Renal cortical epithelial cell (primary cell): ENCODE data around the gene TNFRSF13B. TPM values are rescaled to one million over a fixed set of nuclear protein-coding genes. Genes with fewer than 3 reads are reported as not detected.
A peak's percentile ranks its signal among the peaks of the same experiment; 100 is the strongest.
"Not testable (repeated sequence)": the region's sequence is repeated elsewhere in the genome, so short reads cannot be mapped to it uniquely, and the experiment has no call there.

ENCODE experiments used
- DNase-seq: peaks from one replicate; pipeline ENCODE4 v3.0.0-alpha.2; 2011; ENCODE audit warnings: low read depth
- total RNA-seq: library from RNA; depleted of rRNA; stranded (reverse); fragments of >200 nt; gene quantifications from 2 replicates; pipeline ENCODE4 v1.2.3, GENCODE V29; 2014

The TNFRSF13B gene
- total RNA-seq, 1 donor from 2014 or later = not detected

DNA sequence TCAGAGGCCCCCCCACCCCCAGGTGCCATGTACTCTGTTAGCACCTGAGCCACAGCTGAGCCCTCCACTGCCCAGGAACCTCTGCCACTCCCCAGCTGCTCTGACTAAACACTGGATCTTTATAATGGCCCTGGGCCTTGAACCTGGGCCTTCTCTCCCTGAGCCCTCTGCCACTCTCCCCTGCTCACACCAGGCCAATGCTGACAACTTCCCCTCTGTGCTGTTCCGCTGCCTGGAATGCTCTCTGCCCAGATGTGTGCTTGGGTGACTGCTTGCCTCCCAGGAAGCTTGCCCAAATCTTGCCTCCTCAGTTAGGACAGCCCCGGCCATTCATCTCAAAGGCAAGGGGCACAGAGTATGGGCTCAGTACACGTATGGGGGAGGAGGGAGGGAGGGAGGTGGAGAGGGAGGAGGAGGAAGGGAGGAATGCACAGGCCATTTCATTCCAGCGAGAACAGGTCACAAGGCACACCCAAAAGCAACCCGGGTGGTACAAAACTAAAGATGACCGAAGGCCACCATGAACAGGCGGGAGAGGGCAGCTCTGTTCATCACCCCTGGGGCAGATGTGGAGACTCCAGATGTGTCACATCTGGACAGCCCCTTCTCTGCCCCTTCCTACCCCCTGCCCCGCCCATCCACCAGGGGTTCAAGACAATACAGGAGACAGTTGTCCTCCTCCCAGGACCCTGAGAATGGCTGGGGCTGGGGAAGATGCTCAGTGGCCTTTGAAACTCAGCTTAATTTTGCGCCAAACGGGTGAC lies 15.3 kb upstream of the TNFRSF13B start:
- no peak for DNase-seq

DNA sequence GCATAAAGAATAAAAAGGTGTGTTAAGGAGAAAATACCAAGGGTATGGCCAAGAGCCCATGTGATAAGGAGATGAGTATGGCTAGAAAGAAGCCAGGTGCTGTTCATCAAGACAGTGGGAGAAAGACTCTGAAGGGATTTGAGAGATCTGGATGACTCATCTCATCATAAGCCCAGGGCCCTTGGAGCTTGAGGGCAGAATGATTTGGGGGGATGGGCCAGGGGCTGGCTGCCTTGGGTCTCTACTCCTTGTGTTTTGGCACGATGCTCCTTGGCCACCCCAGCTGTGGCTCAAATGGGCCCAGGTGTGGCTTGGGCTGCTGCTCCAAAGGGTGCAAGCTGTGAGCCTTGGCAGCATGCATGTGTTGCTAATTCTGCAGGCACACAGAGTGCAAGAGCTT lies 14.5 kb upstream of the TNFRSF13B start:
- DNase-seq = no peak

DNA sequence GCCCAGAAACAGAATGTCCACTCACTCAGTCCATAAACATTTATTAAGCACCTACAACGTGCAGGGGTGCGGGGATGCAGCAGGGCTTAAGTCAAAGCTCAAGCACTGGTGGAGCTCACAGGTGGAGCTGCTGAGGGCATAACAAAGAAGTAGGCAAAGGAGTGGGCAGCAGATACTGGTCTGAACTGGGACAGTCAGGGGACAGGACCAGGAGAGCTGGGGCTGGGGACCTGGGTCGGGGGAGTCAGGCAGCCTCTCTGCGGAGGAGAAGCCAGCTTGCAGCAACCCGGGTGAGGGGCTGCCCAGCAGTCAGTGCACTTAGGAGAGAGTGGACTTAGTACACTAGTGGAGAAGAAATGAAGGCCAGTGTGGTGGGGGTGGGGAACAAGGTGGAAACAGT lies 10.0 kb upstream of the TNFRSF13B start:
- DNase-seq = no peak

DNA sequence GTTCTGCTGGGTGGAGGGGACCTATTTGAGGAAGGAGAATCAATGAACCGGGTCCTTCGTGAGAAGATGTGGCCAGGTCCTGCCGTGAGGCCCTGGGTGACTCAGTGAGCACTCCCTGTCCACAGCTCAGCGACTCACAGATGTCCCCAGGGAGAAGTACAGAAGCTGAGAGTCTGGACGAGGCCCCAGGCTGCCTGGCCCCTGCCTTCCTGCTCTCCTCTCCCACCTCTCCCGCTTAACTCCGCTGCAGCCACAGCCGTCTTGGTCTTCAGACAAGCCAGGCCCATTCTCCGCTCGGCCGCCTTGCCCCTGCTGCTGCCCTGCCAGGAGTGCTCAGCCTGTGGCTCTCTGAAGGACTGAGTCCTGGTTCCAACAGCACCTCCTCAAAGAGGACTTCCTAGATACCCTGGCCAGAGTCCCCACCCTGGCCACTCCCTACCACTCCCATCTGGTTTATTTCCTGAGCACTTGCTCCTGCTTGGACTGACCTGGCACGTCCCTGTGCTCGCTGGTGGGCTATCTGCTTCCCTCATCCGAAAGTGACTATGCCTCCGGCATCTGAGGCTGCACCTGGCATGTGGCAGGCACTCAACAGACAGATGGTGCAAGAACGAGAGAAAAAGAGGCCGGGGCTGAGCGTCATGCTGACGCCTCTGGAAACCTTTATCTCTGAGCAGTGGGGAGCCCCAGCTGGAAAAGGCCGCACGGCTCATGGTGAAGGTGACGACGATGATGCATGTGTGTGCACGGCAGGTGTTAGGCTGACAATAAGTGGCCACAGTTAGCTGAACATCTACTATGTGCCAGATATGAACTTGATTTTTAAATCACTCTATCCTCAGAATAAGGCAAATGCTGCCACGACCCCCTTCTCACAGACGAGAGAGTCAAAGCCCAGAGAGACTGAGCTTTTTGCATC lies 9.2 kb upstream of the TNFRSF13B start:
- DNase-seq = peak; percentile 50

DNA sequence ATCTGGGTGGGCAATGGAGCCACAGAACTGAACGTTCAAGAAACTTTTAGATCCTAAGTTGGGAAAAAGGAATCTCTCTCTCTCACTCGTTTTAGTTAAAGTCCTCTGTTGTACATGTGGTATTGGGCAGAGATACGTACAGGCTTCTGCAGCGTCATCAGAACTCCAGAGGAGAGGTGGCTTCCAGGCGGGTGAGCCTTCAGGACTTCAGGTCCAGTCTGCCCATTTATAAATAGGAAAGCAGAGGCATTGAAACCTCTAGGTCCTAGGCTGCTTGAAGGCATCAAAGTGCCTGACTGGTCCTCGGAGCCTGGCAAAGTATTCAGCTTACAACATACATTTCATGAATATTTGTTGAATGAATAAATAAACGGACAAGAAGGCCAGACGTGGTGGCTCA lies 8.1 kb upstream of the TNFRSF13B start:
- no peak for DNase-seq

DNA sequence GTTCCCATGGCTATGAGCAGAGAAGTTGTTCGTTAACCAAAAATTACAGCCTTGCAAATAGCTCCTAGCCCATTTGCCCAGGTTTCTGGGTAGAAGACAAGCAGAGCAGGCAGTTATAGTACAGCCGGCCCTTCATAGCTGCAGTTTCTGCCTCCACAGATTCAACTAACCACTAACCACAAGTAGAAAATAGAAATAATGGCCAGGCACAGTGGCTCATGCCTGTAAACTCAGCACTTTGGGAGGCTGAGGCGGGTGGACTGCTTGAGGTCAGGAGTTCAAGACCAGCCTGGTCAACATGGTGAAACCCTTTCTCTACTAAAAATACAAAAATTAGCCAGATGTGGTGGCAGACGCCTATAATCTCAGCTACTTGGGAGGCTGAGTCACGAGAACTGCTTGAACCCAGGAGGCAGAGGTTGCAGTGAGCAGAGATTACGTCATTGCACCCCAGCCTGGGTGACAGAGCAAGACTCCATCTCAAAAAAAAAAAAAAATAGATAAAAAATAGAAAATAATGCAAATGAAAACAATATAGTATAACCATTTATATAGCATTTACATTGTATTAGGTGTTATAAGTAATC lies 7.4 kb upstream of the TNFRSF13B start:
- DNase-seq = not testable (repeated sequence)

DNA sequence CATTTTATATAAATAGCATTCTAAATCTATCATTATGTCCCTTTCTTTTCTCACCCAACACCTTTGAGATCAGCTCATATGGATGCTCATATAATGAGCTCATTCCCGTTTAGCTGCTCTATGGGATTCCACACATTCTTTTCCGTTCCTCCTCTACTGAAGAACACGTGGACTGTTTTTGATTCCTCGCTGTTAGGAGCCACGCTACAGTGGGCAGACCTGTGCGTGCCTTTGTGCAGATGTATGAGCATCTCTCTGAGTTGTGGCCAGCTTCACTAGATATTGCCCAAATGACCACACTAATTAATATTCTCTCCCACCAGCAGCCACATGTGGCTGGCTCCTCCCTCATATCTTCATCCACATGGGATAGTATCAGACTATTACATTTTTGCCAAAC lies 6.0 kb upstream of the TNFRSF13B start:
- peak; percentile 62 for DNase-seq

DNA sequence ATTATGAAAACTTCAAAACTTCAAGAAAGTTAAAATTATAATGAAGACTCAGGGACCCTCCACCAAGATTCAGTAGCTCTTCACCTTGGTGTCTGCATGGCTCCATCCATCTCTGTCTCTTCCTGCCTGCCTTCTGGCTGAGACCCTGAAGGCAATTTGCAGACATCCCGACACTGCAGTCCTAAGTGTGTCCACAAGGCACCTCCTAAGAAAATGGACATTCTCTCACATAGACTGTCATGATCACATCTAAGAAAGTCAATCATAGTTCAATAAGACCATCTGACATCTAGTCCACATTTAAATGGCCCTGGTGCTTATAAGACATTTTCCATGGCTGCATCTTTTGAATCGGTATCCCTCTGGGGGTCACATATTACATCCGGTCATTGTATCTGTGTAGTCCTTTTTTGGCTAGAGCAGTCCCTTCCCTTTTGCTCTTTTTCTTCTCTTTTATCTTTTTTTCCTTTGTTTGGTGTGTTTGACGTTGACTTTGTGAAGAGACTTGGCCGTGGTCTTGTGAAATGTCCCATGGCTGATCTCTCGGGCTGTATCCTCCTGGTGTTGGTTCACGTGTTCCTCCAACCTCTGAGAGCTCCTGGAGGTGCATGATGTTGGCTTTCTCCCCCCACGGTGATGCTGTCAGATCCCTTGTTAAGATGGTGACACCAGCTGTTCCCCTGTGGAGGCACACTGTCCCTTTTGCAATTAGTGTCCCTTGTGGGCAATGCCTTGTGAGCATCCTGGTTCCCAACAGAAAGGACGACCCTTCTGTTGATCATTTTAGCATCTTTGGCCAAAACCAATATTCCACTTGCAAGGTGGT lies 5.0 kb upstream of the TNFRSF13B start:
- no peak for DNase-seq

DNA sequence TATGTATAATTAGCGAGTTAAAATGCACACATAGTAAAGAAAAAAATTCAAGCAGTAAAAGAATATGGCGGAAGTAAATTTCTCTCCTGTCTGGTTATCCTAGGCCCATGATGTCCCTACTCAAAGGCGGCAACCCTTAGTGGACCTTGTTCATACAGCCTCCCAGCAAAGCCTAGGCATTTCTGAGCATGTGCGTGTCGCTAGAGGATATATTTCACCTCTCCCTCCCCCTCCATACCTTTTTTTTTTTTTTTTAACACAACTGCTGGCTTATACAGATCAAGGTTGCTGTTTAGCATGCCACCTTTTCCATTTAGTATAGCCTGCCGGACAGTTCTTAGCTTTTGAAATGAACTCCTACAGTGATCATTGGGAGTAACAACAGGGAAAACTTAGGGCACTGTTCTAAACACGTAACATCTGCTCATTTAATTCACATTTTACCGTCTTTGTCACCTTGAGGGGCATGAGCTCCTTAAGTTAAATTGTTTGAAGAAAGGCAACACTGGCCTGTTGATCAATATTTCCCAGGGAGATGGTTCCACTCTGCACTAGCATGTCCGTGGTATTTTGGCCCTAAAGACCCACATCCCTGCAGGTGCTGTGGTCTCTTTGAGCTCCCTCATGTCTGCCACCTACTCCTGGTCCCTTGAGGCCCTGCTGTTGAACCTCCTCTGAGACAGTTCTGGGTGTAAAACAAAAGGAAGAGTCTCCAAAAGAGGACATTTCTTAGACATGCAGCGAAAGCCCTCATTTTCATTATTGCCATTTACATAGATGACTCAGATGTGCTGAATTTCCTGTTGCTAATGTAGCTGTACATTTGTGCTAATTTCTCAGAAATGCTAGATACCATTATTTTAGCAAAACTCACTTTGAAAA lies 4.1 kb upstream of the TNFRSF13B start:
- no peak for DNase-seq

DNA sequence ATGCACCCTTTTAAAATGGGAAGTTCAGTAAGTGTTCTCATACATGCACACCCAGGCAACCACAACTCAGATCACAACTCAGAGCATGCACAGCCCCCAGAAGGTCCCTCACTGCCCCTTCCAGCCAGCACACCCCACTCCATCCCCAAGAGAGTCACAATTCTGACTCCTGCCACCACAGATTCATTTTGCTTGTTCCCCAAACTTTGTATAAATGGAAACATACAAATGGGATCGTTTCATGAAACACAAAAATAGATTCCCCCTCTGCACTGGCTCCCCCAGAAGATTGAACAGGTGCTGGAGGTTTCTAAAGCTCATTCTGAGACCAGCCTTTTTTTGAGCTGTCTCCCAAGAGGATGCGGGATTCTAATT lies 3.3 kb upstream of the TNFRSF13B start:
- DNase-seq = no peak

DNA sequence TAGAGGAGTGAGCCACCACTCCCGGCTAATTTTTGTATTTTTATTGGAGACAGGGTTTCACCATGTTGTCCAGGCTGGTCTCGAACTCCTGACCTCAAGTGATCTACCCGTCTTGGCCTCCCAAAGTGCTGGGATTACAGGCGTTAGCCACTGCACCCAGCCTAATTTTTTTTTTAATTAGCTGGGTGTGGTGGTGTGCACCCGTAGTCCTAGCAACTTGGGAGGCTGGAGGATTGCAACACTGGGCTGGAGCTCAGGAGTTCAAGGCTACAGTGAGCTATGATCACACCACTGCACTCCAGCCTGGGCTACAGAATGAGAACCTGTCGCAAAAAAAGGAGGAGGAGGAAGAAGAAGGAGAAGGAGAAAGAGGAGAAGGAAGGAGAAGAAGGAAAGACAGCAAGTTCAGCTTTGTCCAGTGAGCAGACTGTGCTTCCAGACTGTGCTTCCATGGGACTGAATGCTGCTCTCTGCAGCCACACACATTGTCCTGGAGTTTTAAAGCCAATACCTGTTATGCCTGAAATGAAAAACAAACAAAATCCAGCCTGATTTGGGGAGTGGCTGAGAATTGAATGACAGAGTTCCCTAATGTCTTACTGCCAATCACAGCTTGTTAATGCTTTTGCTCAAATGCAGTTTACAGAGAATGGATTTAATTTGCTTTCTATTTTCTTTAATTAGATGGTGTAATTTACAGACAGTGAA lies 2.8 kb upstream of the TNFRSF13B start:
- no peak for DNase-seq

DNA sequence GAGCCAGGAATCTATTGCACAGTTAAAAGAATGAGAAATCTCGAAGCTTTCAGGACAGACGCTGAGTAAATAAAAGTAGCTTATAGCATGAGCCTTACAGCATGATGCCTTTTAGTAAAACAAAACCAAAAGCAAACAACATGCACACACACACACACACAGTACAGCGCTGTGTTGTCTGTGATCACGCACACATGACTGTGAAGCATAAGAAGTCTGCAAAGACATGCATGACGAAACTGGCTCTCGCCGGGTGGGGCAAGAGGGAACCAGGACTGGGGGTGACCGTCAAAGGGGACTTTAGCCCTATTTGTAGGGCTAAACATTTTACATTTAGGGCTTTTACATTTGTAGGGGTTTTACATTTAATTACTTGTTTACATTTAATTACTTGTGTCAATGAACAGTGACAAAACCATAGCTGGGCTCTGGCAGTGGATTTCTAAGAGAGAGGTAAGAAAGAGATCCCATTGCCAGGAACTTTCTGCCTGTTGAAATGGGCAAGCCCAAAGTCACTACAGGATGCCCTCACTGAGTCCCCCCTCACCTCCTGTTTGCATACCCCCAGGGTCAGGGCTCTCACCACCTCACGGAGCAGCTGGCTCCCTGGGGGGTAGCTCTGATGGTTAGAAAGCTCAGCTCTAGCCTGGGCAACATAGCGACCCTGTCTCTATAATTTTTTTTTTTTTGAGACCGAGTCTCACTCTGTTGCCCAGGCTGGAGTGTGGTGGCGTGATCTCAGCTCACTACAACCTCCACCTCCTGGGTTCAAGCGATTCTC lies 2.0 kb upstream of the TNFRSF13B start:
- peak; percentile 18 for DNase-seq

DNA sequence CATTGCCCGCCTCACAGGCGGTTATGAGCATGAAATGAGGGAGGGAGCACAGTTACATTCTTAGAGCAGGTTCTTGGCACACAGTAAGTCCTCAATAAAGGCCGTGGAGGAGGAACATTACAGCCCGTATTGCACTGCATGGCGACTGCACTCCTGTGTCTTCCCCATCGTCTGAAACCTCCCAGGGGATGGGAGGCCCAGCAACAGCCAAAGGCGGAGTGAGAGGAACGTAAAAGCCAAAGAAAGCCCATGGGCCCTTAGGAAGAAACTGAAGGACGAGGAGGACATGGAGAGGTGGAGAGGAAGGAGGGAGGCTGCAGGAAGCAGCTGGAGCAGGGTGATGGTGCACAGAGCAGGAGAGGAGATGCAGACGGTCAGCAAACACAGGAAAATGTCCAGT lies 1.1 kb upstream of the TNFRSF13B start:
- DNase-seq = not testable (repeated sequence)

DNA sequence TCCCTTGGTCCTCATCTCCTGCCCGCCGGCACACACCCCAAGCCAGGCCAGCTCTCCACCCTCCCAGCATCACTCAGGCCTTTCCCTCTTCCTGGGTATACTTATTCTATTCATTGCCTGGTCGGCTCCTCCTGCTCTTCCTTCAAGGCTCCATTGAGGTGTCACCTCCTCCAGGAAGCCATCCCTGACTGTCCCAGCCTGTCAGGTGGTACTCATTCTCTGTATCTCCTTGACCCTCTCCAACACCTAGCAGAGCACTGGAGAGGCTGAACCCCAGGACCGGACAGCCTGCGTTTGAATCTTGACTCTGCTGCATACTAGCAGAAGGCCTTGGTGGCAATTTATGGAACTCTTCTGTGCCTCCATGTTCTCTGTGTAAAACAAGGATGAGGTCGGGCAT lies 428 bp upstream of the TNFRSF13B start:
- DNase-seq = no peak

DNA sequence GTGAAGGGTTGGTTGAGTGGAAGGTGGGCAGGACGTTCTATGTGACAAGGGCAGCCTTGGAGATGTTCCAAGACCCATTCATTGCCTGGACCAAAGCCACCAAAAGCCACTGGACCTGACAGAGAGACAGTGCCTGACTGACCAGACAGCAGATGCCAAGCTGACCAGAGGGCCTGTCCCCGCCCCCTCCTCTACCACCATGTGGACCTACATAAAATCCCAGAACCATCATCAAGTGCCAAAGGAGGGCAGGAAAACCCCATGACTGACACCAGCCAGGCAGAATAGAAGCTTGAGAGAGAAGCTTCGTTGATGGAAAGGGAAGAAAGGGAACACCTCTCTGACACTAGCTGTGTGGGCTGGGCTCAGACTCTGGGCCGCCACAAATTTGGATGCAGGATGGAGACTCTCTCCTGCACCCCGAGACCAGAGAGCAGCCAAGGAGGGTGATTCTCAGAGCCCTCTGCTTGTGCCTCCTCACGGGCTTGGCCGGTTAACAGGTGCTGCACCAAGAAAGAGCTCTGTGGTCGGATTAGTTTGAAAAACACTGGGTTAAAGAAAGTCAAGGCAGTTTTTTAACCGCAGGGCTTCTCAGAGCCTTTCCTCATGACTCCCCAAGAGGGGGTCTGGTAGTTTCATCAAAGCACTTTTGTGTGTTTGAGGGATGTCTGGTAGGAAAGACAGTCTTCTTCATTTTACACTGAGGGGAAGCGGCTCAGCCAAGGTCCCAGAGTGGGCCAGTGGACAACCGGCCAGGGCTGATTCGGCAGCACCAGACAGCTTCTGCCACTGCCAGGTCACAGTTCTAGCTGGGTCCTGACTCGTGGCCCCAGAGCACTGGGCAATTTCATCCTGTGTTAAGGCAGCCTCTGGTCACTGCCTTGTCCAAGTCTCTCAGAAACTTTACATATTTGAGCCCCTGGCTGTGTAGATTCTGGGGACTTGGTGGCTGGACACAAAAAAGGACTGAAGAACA lies 1.7 kb downstream of the TNFRSF13B start:
- no peak for DNase-seq

DNA sequence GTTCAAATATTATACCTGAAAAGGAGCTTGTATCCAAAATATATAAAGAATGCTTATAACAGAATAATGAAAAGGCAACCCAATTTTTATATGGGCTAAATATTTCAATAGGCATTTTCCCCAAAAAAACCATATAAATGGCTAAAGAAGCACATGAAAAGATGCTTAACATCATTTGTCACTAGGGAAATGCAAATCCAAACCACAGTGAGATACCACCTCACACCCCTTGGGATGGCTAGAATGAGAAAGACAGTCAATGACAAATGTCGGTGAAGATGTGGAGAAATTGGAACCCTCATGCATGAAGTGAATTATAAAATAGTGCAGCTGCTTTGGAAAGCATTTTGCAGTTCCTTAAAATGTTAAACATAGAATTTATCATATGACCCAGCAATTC lies 3.1 kb downstream of the TNFRSF13B start:
- DNase-seq = no peak

DNA sequence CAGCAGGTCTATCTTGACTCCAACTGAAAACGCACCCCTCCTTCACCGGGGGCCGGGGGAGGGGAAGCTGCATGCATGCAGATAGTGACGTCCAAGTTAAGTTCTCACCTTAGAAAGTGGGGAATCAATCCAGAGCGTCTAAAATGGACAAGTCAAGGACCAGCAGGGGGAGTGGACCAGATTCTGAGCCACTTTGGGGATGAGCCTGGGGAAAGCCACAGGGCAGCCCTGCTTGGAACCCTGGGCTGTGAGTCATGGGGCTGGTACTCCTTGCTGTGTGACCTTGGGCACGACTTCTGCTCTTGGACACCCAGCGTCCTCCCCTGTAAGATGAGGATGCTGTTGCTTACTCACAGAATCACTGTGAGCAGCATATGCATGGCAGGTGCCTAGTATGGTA lies 9.1 kb downstream of the TNFRSF13B start:
- DNase-seq = no peak

DNA sequence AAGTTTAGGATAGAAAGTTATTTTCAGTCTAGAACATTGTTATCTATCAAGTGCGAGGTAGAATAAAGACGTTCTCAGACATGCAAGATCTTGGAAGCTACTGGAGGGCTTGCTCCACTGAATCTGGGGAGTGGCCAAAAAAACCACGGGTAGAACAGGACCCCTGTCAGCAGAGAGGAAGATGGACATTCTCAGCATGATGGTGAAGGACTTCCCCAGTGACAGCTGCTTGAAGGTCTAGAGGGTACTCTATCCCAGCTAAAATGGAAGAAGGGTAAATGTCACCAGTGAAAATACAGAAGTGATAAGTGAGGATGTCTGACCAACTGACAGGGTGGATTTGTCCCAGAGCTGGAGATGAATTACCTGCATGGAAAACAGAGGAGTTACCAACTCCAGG lies 10.1 kb downstream of the TNFRSF13B start:
- no peak for DNase-seq
